HG03280 (cell line): ENCODE data around the gene ASAP2.
A peak's percentile ranks its signal among the peaks of the same experiment; 100 is the strongest.

Source experiments
- ATAC-seq: cut with Tn5 transposase; IDR thresholded peaks from one replicate; pipeline ENCODE4 v1.9.1; 2021; ENCODE audit warnings: mild to moderate bottlenecking, moderate library complexity; ENCODE audit not compliant: unreplicated experiment

Gene ASAP2

GRCh38 chr2:9419541-9419940 is 212.9 kb downstream of the ASAP2 start:
- ATAC-seq: no peak

GRCh38 chr2:9420495-9420894 is 213.9 kb downstream of the ASAP2 start:
- no peak for ATAC-seq

GRCh38 chr2:9422321-9423099 is 215.9 kb downstream of the ASAP2 start:
- ATAC-seq: peak; percentile 29

- peak; percentile 83 for ATAC-seq
Observed at GRCh38 chr2:9423100-9423921, 216.7 kb downstream of the ASAP2 start, which contains the start of the genes CPSF3 and ITGB1BP1. CPSF3 (plus strand) TSS chr2:9423654; CDS start chr2:9423774, 120 bp downstream. ITGB1BP1 (minus strand) TSS chr2:9423528; CDS start chr2:9418697, 4,831 bp downstream.

- peak; percentile 4 for ATAC-seq
Observed at GRCh38 chr2:9423922-9424272, 217.3 kb downstream of the ASAP2 start.

GRCh38 chr2:9424447-9425164 is 218.0 kb downstream of the ASAP2 start:
- no peak for ATAC-seq

- no peak for ATAC-seq
Observed at GRCh38 chr2:9428965-9429577, 222.5 kb downstream of the ASAP2 start.

- ATAC-seq: no peak
Observed at GRCh38 chr2:9430316-9431293, 224.0 kb downstream of the ASAP2 start.

GRCh38 chr2:9434489-9434888 is 227.9 kb downstream of the ASAP2 start:
- no peak for ATAC-seq

GRCh38 chr2:9439536-9439935 is 232.9 kb downstream of the ASAP2 start:
- ATAC-seq: no peak

GRCh38 chr2:9440058-9440727 is 233.6 kb downstream of the ASAP2 start:
- no peak for ATAC-seq

- no peak for ATAC-seq
Observed at GRCh38 chr2:9441556-9441955, 234.9 kb downstream of the ASAP2 start.

GRCh38 chr2:9443526-9443925 is 236.9 kb downstream of the ASAP2 start:
- no peak for ATAC-seq

GRCh38 chr2:9445089-9445488 is 238.5 kb downstream of the ASAP2 start:
- no peak for ATAC-seq

GRCh38 chr2:9451231-9451630 is 244.6 kb downstream of the ASAP2 start:
- no peak for ATAC-seq
